Neural progenitor cell (in vitro differentiated cells): ENCODE data around the gene UQCR11.

Source experiments
- CTCF ChIP-seq: fragments of 200-600 bp; sonication (generic); IDR thresholded peaks from 2 replicates; pipeline ENCODE4 v1.5.1; 2017; ENCODE audit warnings: antibody characterized with exemption, mild to moderate bottlenecking
- EZH2 ChIP-seq: fragments of 200-600 bp; sonication (generic); IDR thresholded peaks from 2 replicates; pipeline ENCODE4 v1.6.1; 2017; ENCODE audit warnings: antibody characterized with exemption, mild to moderate bottlenecking, moderate library complexity
- EZH2phosphoT487 ChIP-seq: fragments of 200-600 bp; sonication (generic); IDR thresholded peaks from 2 replicates; pipeline ENCODE4 v1.6.1; 2017; ENCODE audit warnings: antibody characterized with exemption

GRCh38 chr19:1605236-1606137 is at the start of gene UQCR11:
- TF ChIP-seq CTCF (peak; percentile 46), EZH2 (no peak), EZH2phosphoT487 (no peak)
